Amniotic epithelial cell (primary cell): ENCODE data around the gene ACOX1.

Source experiments
- DNase-seq: peaks from one replicate; pipeline ENCODE4 v3.0.0-alpha.2; 2010; ENCODE audit warnings: low read depth

The ACOX1 gene

DNA sequence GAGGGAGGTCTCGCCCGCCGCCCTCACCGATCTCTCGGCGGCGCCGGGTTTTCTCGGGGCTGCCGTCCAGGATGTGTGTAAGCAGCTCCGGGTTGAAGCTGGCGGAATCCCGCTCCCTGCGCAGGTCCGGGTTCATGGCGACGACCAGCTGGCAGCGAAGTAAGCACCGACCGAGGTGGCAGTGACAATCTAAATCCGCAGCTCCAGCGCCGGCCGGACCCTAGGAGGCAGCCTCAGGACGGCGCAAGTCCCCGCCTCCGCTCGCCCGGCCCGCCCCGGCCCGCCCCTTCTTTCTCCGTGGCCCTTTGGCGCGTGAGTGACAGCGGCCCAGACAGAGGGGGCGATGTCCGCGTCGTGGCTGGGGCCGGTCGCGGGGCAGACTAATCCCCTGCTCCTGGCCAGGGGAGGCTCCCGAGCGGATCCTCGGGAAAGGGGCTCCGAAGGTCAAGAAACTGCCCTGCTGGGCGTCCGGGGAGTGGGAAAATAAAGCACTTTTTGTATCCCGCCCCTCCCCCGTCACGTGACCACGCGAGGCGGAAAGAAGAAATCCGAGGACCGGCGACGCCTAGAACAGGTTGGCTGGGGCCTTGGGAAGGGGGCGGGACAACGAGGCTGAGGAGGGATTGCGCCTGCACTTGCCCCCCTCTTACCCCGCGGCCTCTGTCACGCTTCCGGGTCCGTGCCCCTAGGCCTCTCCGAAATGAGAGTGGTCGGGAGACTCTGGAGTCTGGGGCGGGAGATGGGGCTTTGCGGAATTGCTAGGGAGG, at the start of gene ACOX1, which contains the start of gene TEN1:
Gene ACOX1, minus strand, starts transcription at position 229 of the 767 bp plus-strand sequence. Its CDS starts 93 bp downstream, at position 136.
Gene TEN1, plus strand, starts transcription at position 303 of the 767 bp plus-strand sequence. CDS start 6,953 bp downstream, outside the sequence.
- peak; percentile 96 for DNase-seq

DNA sequence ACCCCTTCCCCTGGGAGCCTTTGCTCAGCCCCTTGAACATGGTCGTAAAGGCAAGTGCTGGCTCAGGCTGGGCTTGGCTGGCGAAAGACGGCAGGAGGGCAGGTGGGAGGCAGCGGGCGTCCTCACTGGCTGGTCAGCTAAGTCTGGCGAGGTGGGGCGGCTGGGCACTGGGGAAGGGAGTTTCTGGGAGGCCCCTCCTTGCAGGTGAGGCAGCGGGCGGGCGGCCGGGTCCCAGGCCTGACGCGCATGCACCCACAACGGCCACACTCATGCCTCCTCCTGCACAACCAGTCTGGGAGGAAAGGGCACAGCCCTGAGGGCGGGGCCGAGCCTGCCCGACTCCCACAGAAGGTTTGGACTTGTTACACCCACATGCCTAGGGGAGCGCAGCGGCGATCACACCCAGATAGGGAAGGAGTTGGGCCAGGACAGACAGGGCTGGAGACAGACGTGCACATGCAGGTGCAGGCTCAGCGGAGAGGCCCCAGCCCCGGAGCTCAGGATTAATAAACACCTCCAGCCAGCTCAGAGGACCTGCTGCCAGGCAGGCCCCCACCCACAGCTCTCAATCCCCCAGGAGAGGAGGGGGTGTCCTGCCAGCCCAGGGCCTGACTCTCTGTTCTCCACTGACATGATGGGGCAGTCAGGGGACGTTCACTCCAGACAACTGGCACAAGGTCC, 48.3 kb upstream of the ACOX1 start, which contains the start of gene EVPL:
Gene EVPL, minus strand, starts transcription at position 148 of the 681 bp plus-strand sequence. Its CDS starts 108 bp downstream, at position 40.
- DNase-seq = no peak

DNA sequence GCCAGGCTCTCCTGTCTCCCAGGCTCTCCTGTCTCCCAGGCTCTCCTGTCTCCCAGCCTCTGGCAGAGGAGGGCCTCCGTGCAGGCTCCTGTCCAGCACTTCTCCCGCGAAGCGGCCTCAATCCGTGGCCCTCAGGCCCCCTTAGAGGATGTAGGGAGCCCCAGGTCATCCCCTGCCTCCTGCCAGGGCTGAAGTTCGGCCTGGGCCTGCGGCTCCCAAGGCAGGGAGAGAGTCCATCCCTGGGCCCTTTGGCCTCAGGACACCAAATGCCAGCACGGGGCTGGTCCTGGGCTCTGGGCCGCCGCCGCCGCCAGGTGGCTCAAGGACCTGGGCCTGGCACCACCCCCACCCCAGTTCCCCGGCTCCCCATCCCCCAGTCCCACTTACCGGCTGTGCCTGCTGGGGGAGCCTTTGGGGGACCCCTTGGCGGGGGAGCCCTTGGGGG, 47.8 kb upstream of the ACOX1 start:
- no peak for DNase-seq

DNA sequence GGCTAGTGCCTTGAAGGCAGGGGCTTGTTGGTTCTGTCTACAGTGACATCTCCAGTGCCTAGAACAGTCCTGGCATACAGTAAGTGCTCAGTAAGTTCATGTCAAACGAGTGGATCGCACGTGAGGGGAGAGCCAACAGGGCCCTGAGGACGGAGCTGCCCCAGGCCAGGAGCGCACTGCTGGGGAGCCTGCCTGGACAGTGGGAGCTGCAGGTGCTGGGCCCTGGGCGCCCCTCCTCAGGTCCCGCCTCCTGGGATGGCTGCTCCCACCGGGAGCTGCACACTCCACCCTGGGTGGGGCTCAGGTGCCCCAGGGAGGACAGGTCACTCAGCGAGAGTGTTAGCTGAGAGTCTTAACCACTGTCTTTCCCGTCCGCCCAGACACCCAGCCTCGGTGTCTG, 46.3 kb upstream of the ACOX1 start:
- no peak for DNase-seq

DNA sequence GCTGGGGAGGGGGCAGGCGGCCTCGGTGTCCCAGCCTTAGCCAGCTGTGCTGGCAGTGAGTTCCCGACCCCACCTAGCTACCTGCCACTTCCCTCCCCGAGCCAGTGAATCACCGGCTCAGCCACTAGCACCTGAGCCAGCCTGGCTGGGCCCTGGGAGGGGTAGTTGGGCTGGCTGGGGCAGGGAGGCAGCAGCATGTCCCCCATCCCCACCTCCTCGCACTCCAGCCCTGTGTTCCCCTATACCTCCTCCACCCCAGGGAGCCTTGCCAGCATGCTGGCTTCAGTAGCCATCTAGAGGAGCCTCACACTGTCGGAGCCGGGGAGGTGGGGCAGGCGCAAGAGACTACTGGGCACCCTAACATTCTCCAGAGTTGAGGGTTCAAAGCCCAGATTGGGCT, 45.4 kb upstream of the ACOX1 start:
- DNase-seq = no peak

DNA sequence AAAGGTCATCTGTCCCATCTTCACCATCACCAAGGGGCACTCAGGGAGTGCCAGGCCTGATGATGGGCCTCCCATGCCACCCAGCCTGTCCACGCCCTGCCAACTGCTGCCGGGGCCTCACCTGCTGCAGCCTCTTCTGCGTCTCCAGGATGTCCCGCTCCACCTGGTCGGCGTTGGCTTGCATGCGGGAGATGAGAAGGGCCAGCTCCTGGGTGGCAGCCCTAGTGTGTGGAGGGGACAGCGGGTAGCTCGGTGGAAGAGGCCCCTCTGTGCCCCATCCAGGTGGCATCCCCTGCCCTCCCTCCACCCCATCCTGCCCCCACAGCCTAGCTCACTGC, 44.9 kb upstream of the ACOX1 start:
- DNase-seq = no peak

DNA sequence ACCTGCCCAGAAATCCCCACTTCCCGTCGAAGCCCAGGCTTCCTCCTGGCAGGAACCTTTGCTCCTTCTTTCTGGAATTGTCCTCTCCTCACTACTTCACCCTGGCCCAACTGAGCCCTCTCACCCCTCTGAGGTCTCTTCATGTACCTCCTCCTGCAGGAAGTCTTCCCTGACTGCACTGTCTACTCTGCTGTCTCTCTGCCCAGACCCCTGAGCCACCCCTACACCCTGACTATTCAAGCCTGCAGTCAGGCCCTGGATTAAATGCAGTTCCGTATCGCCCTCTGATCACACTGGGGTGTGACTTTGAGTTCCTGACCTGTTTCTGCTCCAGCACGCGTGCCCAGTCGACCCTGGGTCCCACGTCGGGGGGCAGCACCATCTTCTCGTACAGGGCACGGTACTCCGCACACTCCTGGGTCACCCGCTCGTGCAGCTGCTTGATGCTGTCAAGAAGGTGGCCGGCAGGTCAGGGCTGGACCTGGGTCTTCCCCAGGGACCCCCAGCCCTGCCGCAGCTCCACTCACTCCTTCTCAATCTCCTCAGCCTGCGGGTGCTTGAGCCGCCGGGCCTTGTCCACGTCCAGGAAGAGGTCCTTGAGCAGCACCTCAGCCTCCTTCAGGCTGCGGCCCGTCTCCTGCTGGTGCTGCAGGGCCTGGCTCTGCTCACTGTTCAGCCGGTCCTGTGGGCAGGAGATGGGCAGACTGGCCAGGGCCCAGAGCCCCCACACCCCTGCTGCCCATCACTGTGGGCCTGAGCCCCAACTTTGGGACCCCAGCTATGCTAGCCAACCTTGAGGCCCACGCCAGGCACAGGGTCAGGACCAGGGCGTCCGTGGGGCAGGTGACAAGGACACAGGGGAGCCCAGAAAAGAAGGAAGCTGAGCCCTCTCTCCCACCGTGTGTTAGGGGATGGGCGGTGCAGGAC, 44.3 kb upstream of the ACOX1 start:
- DNase-seq = no peak

DNA sequence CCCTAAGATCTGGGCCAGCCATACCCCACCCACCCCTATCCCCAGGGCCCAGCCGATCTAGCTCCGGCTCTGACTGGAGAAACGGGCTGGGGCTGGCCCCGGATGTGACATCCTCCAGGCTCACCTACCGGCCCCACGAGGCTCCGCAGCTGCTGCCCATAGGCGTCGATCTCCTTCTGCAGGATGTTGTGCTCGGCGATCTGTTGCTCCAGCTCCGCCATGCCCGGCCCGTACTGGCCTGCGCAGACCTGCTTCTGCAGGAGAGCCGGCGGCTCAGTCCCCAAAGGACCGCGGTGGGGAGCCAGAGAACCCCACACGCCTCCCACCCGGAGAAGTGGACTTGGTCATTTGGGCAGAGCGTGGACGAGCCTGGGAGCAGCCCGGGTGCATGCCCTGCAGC, 43.3 kb upstream of the ACOX1 start:
- no peak for DNase-seq

DNA sequence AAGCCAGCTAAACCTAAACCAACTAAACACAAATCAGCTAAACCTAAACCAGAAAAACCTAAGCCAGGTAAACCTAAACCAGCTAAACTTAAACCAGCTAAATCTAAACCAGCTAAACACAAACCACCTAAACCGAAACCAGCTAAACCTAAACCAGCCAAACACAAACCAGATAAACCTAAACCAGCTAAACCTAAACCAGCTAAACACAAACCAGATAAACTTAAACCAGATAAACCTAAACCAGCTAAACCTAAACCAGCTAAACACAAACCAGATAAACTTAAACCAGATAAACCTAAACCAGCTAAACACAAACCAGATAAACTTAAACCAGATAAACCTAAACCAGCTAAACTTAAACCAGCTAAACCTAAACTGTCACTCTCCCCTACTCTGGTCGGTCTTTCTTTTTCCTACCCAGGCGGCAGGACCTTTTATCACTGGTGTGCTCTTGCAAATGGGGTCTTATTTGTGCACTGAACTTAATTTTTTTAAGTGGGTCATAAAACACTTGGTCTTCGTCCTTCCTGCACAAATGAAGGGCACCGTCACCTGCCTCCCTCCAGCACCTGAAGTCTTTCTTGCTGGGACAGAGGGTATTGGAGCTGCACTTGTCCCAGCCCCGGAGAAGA, 41.0 kb upstream of the ACOX1 start:
- no peak for DNase-seq

DNA sequence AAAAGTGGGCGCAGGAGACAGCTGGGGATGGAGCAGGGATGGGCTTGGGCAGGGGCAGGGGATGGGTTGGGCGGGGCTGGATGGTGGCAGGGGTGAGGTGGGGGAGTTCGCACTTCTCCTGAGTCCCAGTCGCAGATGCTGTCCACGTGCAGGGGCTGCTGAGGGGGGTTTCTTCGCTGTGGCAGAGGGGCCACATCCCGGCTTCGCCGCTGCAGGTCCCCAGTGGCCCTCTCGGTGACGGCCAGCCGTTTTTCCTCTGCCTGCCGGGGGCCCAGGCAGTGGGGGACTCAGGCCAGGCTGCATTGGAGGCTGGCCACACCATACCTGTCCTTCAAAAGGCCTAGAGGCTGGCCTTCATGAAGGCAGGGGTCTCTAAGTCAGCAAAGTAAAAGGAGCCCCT, 39.8 kb upstream of the ACOX1 start:
- DNase-seq = no peak

DNA sequence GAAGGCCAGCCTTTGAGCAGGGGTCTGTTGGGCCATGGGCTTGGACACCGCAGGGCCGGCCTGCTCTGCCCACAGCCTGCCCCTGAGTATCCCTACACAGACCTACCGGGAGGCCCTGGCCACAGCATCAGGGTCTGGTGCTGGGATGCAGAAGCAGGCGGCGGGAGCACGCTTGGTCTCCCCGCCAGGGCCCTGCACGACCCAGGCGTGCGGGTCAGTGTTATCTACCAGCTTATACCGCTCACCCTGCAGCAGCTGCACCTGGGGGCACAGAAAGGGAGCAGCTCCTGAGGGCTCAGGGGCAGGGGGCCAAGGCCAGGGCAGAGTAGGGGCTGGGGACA, 39.3 kb upstream of the ACOX1 start:
- no peak for DNase-seq

DNA sequence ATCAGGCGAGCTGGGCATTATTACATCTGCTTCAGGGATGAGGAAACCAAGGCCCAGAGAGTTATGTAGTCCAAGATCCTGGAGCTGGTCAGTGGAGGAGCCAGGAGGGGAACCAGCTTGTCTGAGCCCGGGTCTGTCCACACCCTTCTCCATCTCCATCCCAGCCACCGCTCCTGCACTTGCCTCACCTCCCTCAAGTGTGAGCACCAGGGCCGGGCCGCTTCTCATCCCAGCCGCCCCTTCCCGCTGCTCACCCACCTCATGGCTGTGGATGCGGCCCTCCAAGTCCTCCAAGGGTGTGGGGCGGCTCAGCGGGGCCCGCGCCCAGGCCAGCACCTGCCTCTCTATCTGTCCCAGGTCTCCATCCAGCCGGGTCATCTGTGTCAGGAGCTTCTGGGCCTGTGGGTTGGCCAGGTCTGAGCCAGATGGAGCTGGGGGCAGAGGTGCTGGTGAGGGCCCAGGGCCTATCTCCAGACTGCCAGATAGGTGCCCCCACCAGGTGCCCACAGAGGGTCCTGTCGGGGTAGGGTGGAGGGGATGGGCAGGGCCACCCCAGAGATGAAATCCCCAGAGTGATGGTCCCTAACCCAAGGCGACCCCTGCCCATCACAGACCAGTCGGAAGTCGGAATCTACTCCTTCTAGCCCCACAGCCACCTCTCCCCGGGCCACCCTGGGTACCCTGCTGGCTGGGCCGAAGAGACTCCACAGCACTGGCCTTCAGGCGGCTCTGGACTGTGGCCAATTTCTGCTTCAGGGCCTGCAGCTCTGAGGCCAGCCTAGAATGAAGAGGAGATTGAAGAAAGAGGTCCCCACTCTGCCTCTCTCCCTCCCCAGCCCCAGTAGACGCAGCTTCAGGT, 38.7 kb upstream of the ACOX1 start:
- no peak for DNase-seq

DNA sequence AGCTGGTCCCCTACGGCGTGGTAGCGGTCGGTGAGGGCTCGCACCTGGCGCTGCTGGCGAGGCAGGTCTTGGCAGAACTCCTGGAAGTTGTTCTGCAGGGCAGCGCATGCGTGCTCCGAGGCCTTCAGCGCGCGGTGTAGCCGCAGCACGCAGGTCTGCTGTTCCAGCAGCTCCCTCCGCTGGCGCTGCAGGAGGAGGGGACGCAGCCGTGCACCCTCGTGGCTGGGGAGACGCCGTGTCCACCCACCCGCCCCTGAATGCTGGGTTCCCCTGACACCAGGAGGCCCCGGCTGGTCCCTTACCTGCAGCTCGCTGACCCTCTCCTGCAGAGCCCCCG, 35.9 kb upstream of the ACOX1 start:
- no peak for DNase-seq

DNA sequence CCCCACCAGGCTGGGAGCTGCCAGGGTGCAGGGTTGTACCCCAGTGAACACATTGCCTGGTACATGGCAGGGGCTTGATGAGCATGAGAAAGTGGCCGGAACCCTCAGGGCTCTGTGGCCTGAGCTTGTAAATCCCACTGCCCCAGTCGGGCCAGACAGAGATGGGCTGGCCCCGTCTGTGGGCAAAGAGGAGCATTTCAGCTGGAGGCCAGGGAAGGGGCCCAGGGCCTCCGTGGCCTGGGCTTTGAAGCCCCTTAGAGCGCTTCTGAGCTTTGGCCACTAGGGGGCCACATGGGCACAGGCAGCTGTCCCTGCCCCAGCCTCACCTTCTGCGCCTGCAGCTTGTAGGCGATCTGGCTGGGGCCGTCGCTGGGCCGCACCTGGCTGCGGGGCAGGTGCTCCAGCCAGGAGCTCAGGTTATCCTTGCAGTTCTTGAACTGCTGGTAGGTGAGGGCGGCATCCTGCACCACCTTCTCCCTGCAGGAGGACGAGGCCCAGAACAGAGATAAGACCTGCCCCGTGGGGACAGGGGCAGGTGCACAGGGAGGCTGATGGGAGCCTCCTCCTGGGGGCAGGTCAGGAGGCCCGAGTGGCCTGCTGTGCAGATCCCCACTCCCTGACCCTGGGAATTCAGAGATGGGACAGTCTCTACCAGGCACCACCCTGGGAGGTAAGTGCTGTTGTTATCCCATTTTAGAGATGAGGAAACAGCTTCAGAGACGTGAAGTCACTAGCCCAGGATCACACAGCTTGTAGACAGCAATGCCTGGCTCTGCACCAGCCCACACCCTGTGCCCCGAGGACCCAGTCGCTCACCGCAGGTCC, 35.3 kb upstream of the ACOX1 start:
- peak; percentile 50 for DNase-seq

DNA sequence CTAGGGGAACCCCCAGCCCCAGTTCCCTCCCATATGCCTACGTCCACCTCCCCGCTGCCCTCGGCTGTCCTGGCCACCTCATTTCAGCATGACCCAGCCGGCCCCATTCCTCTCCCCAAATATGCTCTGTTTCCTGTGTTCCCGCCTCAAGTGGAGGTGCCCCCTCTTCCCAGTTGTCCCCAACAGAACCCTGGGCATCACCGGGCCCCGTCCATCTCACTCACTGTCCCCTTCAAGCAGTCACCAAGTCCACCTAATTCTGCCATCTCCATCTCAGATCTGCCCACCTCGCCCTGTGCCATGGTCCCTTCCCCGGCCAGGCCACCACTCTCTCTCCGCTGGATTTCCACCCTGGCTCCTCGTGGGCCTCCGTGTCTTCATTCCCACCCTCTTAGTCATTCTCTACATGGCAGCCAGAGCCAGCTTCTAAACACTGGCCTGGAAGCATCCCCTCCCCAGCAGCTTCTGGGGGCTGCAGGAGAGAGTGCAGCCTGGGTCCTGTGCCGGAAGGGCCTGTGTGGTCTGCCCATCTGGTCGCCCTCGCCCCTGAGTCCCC, 34.5 kb upstream of the ACOX1 start:
- DNase-seq = no peak

DNA sequence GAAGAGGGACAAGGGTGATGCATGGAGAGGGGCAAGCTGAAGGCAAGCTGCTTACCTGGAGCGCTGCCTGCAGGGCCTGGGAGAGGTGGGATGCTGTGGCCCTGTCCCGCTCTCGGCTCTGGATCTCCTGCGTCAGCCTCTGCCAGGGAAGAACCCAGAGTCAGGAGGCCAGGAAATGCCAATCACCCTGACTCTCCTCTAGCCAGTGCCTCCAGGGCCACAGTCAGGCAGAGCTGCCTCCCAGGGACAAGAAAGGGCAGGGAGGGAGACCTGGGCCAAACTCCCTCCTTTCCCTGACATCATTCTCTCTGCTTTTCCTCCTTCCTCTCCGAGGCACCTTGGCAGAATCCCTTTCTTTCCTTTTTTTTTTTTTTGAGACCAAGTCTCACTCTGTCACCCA, 33.0 kb upstream of the ACOX1 start:
- DNase-seq = no peak

DNA sequence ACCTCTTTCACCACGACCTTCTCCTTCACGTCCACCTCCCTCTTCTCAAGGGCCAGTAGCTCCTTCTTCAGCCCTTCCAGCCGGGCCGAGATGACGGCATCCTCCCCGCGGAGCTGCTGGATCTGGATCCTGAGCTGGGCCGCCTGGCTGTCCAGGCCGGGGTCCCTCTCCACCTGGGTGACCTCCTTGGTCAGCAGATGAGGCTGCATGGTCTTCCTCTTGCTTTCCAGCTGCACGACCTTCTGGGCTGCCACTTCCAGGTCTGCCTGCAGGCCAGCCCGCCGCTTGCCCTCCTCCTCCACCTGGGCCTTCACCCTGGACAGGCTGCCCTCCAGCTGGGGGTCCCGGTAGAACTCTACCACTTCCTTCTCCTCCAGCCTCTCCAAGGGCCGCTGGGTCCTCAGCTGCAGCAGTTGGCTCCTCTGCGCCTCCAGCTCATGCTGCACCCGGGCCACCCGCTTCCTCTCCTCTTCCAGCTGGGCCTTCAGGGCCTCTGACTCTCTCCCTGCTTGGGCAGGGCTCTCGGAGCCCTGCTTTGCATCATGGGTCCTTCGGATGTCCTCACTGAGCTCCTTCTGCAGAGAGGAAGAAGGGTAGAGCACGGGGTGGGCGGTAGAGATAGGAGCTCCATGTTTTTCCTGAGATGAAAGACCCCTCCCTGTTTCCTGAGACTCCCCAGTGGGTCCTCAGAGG, 31.1 kb upstream of the ACOX1 start:
- DNase-seq = no peak

DNA sequence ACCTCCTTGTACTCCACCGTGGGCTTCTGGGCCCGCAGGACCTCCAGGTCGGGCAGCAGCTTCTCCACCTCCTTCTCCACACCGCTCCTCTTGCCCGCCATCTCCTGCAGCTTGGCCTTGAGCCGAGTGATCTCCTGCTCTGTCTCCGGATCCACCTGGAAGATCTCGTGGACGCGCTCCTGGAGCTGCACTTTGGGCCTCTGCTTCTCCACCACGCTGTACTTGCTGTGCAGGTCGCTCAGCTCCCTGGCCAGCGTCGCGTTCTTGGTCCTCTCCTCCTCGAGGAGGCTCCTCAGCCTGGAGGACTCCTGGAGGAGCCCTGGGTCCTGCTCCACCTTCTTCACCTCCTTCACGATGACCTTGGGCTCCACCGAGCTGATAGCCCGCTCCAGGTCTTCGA, 30.5 kb upstream of the ACOX1 start:
- no peak for DNase-seq
